NCI-H774 (cell line): ENCODE results near the gene TNFRSF11A.

Source experiments
- DNase-seq: peaks from one replicate; lab custom pipeline; 2025; lab: John Stamatoyannopoulos, UW

TNFRSF11A gene

GRCh38 chr18:62418258-62418657, 93.1 kb downstream of the TNFRSF11A start:
- DNase-seq = no peak

- no peak for DNase-seq
These were observed 95.0 kb downstream of the TNFRSF11A start for GRCh38 chr18:62420151-62420512.

- DNase-seq = no peak
These were observed 95.6 kb downstream of the TNFRSF11A start for GRCh38 chr18:62420513-62421209.

- DNase-seq = peak; percentile 85
These were observed 100.5 kb downstream of the TNFRSF11A start for GRCh38 chr18:62425465-62426190.

- no peak for DNase-seq
These were observed 101.0 kb downstream of the TNFRSF11A start for GRCh38 chr18:62426191-62426488.

GRCh38 chr18:62432176-62432575, 107.1 kb downstream of the TNFRSF11A start:
- DNase-seq = no peak

GRCh38 chr18:62434798-62435197, 109.7 kb downstream of the TNFRSF11A start:
- no peak for DNase-seq

GRCh38 chr18:62435435-62436031, 110.4 kb downstream of the TNFRSF11A start:
- no peak for DNase-seq

- DNase-seq = no peak
These were observed 111.6 kb downstream of the TNFRSF11A start for GRCh38 chr18:62436636-62437234.

- no peak for DNase-seq
These were observed 112.3 kb downstream of the TNFRSF11A start for GRCh38 chr18:62437235-62438017.

GRCh38 chr18:62438018-62438329, 112.9 kb downstream of the TNFRSF11A start:
- DNase-seq = no peak

GRCh38 chr18:62438402-62438801, 113.3 kb downstream of the TNFRSF11A start:
- DNase-seq = no peak

GRCh38 chr18:62438866-62439265, 113.8 kb downstream of the TNFRSF11A start:
- no peak for DNase-seq
